Measurements from ENCODE around the gene INO80.
"Not testable (repeated sequence)": the region's sequence is repeated elsewhere in the genome, so short reads cannot be mapped to it uniquely, and the experiment has no call there.

The INO80 gene

DNA sequence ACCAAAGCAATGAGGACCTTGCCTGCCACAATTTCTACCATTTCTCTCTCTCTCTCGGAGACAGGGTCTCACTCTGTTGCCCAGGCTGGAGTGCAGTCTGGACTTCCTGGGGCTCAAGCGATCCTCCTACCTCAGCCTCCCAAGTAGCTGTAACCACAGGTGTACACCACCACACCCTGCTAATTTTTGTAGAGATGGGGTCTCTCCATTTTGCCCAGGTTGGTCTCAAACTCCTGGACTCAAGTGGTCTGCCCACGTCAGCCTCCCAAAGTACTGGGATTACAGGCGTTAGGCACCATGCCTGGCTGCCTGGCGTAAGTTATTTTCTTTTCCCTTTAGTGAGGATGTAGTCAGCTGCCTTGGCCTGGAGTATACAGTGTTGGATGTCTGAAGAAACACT is 37.7 kb upstream of the INO80 start:
- TF ChIP-seq, protein P1, sequence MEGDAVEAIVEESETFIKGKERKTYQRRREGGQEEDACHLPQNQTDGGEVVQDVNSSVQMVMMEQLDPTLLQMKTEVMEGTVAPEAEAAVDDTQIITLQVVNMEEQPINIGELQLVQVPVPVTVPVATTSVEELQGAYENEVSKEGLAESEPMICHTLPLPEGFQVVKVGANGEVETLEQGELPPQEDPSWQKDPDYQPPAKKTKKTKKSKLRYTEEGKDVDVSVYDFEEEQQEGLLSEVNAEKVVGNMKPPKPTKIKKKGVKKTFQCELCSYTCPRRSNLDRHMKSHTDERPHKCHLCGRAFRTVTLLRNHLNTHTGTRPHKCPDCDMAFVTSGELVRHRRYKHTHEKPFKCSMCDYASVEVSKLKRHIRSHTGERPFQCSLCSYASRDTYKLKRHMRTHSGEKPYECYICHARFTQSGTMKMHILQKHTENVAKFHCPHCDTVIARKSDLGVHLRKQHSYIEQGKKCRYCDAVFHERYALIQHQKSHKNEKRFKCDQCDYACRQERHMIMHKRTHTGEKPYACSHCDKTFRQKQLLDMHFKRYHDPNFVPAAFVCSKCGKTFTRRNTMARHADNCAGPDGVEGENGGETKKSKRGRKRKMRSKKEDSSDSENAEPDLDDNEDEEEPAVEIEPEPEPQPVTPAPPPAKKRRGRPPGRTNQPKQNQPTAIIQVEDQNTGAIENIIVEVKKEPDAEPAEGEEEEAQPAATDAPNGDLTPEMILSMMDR (IDR thresholded peaks at IDR 0.05; ENCODE audit: insufficient read depth, low read depth, low read length, missing control alignments) = no peak
- H3K4me3 ChIP-seq (ENCODE audit: low read depth, low read length) = no peak overlapping the region
- no peak for DNase-seq (ENCODE audit: low read depth)

DNA sequence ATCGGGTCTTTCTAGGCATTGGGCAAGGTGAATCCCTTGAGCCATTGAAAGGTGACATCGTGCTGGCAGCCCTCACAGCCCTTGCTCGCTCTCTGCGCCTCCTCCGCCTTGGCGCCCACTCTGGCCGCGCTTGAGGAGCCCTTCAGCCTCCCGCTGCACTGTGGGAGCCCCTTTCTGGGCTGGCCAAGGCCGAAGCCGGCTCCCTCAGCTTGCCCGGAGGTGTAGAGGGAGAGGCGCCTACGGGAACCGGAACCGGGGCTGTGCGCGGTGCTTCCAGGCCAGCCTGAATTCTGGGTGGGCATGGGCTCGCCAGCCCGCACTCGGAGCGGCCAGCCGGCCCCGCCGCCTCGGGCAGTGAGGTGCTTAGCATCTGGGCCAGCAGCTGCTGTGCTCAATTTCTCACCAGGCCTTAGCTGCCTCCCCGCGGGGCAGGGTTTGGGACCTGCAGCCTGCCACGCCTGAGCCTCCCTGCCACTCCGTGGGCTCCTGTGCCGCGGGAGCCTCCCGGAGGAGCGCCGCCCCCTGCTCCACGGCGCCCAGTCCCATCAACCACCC is 35.4 kb upstream of the INO80 start:
- TF ChIP-seq, protein P1 (IDR thresholded peaks at IDR 0.05; ENCODE audit: insufficient read depth, low read depth, low read length, missing control alignments) = no peak

DNA sequence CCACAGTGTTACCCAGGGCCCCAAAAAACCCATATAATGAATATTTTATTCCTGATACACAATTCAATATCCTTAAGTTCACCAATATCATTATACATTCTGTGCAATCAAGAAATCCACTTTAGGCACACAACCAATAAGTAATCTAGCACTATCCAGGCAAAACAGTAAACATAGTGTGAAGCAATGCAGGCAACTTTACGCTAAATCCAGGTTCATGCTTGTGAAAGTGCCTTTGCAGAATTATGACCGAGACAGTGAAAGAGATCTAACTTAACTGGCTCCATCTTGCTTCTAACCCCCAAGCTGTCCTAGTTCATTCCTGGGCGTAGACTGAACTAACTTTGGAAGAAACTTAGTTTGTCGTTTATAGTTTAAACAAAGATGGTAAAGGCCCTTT is 34.2 kb upstream of the INO80 start:
- DNase-seq (ENCODE audit: low read depth) = no peak
- no peak overlapping the region for H3K4me3 ChIP-seq (ENCODE audit: low read depth, low read length)
- TF ChIP-seq, protein P1 (IDR thresholded peaks at IDR 0.05; ENCODE audit: insufficient read depth, low read depth, low read length, missing control alignments) = no peak

More for the DNA sequence above, 35.4 kb upstream of the INO80 start:
- H3K4me3 ChIP-seq (ENCODE audit: low read depth, low read length) = no peak overlapping the region
- DNase-seq (ENCODE audit: low read depth) = no peak

DNA sequence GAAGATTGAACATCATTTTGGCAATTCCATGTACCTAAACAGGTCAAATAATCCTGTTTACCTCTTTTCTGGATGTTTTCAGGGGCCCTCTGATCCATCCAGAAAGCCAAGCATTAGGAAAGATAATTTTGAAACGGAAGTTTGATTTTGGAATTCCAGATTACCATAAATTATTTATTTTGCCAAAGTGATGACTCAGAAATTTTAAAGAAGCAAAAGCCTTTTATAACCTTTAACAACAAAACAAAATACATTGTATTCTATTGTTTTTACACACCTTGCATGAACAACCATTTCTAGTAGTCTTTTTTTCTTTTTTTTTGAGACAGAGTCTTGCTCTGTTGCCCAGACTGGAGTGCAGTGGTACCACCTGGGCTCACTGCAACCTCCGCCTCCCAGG is 32.0 kb upstream of the INO80 start:
- DNase-seq (ENCODE audit: low read depth) = no peak
- TF ChIP-seq, protein P1 (IDR thresholded peaks at IDR 0.05; ENCODE audit: insufficient read depth, low read depth, low read length, missing control alignments) = no peak
- no peak overlapping the region for H3K4me3 ChIP-seq (ENCODE audit: low read depth, low read length)

DNA sequence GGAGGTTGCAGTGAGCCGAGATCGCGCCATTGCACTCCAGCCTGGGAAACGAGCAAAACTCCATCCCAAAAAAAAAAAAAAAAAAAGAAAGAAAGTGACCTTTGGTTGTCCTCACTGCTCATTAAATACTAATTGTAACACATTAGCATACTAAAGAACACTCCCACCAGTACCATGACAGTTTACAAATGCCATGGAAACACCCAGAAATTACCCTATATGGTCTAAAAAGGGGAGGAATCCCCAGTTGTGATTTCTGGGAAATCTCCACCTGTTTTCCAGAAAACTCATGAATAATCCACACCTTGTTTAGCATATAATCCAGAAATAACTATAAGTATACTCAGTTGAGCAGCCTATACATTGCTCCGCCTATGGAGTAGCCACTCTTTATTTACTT is 23.5 kb upstream of the INO80 start:
- H3K4me3 ChIP-seq (ENCODE audit: low read depth, low read length) = no peak overlapping the region
- DNase-seq (ENCODE audit: low read depth) = no peak
- TF ChIP-seq, protein P1 (IDR thresholded peaks at IDR 0.05; ENCODE audit: insufficient read depth, low read depth, low read length, missing control alignments) = no peak

DNA sequence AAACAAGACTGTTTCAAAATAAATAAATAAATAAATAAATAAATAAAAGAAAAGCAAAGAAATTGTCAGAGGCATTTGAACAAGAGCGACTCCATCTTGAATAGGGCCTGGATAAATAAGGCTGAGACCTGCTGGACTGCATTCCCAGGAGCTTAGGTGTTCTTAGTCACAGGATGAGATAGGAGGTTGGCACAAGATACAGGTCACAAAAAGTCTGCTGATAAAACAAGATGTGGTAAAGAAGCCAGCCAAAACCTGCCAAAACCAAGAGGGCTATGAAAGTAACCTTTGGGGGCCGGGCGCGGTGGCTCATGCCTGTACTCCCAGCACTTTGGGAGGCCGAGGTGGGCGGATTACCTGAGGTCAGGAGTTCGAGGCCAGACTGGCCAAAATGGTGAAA is 23.0 kb upstream of the INO80 start:
- not testable (repeated sequence) for DNase-seq (ENCODE audit: low read depth)

DNA sequence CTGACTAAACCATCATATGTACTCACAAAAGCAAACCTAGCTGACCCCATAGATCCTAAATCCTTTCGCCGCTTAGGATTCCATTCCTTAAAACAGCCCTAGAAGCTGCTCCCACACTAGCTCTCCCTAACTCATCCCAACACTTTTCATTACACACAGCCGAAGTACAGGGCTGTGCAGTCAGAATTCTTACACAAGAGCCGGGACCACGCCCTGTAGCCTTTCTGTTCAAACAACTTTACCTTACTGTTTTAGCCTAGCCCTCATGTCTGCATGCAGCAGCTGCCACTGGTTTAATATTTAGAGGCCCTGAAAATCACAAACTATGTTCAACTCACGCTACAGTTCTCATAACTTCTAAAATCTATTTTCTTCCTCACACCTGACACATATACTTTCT is 19.5 kb upstream of the INO80 start:
- H3K4me3 ChIP-seq (ENCODE audit: low read depth, low read length); DNase-seq (ENCODE audit: low read depth): not testable (repeated sequence)

More for the DNA sequence above, 23.0 kb upstream of the INO80 start:
- not testable (repeated sequence) for H3K4me3 ChIP-seq (ENCODE audit: low read depth, low read length)

DNA sequence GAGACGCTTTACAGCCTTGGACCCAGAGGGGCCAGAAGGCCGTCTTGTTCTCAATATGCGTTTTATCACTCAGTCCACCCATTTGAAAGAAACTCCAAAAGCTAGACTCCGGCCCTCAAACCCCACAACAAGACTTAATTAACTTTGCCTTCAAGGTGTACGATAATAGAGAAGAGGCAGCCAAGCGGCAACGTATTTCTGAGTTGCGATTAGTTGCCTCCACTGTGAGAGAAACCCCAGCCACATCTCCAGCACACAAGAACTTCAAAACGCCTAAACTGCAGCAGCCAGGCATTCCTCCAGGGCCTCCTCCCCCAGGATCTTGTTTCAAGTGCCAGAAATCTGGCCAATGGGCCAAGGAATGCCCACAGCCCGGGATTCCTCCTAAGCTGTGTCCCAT is 17.4 kb upstream of the INO80 start:
- H3K4me3 ChIP-seq (ENCODE audit: low read depth, low read length) = no peak overlapping the region
- TF ChIP-seq, protein P1 (IDR thresholded peaks at IDR 0.05; ENCODE audit: insufficient read depth, low read depth, low read length, missing control alignments) = no peak
- DNase-seq (ENCODE audit: low read depth) = no peak

DNA sequence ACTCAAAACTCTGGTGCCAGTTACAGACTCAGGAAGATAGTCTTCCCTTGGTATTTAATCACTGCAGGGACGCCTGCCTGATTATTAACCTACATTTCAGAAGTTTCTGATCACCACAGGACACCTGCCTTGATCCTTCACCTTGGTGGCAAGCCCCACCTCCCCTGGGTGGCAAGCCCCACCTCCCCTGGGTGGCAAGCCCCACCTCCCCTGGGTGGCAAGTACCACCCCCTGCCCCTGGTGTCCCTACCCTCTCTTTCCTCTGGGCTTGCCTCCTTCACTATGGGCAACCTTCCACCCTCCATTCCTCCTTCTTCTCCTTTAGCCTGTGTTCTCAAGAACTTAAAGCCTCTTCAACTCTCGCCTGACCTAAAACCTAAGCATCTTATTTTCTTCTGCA is 16.0 kb upstream of the INO80 start:
- not testable (repeated sequence) for DNase-seq (ENCODE audit: low read depth); H3K4me3 ChIP-seq (ENCODE audit: low read depth, low read length)
